Fibroblast of the conjunctiva (primary cell): ENCODE results near the gene DMKN.

Experiments
- DNase-seq: peaks from one replicate; pipeline ENCODE4 v3.0.0-alpha.2; 2010; ENCODE audit warnings: low read depth

Gene DMKN, protein sequence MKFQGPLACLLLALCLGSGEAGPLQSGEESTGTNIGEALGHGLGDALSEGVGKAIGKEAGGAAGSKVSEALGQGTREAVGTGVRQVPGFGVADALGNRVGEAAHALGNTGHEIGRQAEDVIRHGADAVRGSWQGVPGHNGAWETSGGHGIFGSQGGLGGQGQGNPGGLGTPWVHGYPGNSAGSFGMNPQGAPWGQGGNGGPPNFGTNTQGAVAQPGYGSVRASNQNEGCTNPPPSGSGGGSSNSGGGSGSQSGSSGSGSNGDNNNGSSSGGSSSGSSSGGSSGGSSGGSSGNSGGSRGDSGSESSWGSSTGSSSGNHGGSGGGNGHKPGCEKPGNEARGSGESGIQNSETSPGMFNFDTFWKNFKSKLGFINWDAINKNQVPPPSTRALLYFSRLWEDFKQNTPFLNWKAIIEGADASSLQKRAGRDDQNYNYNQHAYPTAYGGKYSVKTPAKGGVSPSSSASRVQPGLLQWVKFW

DNA sequence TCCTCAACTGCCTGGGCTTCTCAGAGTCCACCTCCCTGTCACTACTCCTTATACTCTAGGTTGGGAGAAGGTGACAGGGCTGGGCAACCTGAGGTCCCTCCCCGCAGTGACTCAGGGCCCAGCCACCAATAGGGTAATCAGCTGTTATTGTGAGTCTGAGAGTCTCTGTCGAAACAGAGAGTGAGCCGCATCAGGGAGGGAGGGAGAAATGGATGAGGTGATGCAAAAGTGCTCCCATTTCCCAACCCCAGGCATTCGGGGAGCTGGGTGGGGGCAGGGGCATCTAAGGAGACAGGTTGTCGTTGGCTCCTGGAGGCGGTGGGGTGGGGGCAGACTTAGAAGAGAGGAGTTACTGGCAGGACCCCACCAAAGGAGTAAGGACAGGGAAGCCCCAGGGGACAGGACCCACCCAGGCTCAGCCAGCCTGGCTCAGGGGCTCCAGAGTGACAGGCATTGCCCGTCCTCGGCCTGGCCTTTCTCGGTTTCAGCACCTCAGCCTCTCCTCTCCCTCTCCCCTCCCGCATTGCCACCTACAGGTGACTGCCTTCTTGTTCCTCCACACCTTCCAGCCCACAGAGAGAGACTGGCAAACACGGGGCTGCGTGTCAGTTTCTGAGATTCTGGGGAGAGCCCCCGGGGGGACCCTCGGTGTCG lies at the start of gene DMKN:
TSS of gene DMKN (minus strand) at position 22 of the 654 bp plus-strand sequence. CDS start 174 bp downstream, outside the sequence.
- no peak for DNase-seq

DNA sequence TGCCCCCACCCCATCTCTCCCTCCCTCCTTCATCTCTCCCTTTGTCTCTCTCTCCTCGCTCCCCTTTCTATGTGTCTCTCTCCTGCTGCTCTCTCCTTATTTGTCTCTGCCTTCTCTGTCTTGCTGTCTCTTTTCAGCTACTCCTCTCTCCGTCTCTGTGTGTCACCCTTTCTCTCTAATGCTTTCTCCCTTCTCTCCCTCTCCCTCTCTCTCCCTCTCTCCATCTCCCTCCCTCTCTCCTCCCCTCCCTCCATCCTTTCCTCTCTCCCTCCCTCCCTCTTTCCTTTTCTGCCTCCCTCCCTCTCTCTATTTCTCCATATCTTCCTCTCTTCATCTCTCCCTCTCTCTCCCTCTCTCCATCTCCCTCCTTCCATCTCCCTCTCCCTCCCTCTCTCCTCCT lies 49.3 kb upstream of the DMKN start:
- no peak for DNase-seq

DNA sequence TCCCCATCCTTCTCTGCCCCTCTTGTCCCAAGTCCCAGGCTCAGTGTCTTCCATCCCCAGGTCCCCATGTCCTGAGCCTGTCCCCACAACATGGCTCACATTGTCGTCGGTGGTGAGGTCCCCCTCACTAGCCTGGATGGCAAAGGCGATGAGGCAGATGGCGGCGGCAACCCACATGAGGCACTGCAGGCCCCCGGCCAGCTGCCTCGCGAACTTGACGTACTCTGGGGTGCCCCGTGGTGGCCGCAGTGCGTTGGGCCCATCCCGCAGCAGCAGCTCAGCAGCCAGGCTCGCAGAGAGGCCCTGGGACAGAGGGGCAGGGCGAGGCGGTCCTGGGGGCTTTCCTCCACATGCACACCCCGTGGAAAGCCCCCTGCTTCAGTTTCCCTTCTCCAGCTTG lies 48.9 kb upstream of the DMKN start:
- DNase-seq = no peak

- DNase-seq = no peak
Observed at GRCh38 chr19:35561436-35561835, 48.0 kb upstream of the DMKN start.

DNA sequence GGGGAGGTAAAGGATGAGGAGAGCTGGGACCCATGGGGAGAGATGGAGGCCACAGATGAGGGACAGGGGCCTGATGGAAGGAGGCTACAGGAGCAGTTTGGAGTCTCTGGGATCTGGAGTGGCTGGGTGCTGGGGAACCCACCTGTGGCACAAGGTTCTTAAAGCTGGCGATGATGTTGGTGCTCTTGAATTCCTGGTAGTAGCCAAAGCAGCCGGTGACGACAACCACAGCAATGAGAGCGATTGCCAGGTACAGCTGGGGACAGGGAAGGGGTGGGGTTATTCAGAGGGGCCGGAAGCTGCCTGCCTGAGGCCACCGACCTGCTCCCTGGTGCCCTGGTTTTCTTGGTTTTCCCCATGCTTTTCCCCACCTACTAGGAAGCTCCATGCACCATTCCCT lies 47.2 kb upstream of the DMKN start:
- DNase-seq = no peak

DNA sequence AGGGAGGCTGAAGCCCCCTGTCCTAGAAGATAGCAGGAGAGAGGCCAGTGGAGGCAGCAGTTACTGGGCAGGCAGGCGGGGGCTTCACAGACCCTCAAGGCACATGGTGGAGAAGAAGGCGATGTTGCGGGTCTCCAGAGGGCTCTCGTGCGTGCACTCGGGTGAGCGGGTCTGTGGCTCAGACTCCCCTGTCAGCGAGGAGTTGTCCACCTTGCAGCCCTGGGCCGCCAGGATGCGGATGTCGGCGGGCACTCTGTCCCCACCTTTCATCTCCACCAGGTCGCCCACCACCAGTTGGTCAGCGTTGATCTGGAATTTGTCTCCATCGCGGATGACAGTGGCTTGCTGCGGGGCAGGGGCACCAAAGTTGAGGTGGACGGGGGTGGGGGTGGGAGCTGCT lies 46.8 kb upstream of the DMKN start:
- DNase-seq = no peak

- DNase-seq = no peak
Observed at GRCh38 chr19:35559781-35560180, 46.3 kb upstream of the DMKN start.

- DNase-seq = no peak
Observed at GRCh38 chr19:35559281-35559659, 45.8 kb upstream of the DMKN start.

GRCh38 chr19:35558400-35559280 lies 45.2 kb upstream of the DMKN start:
- DNase-seq = no peak

GRCh38 chr19:35557539-35558399 lies 44.3 kb upstream of the DMKN start:
- peak; percentile 21 for DNase-seq

GRCh38 chr19:35556846-35557538 lies 43.5 kb upstream of the DMKN start:
- DNase-seq = no peak

DNA sequence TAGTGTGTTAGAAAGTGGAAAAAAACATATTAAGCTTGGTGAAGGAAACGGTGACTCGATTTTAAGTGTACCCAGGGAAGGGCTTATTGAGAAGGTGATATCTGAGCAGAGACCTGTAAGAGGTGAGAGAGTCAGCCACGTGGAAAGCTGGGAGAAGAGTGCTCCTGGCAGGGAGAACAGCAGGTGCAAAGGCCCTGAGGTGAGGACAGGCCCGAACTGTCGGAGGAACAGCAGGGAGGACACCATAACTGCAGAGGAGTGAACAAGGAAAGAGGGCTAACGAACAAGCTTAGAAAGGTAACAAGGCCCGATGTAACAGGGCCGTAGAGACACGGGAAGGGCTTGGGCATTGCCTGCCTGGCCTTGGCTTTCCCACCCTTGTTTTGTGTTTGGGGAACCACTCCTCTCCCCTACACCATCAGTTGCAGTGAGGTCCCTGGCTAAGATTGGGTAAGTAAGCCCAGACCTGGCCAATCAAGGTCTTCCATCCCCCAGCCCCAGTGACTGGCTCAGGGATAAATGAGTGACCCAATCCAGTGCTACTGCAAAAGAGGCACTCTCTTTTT lies 42.7 kb upstream of the DMKN start:
- no peak for DNase-seq

- DNase-seq = peak; percentile 13
Observed at GRCh38 chr19:35555301-35556005, 42.0 kb upstream of the DMKN start.

DNA sequence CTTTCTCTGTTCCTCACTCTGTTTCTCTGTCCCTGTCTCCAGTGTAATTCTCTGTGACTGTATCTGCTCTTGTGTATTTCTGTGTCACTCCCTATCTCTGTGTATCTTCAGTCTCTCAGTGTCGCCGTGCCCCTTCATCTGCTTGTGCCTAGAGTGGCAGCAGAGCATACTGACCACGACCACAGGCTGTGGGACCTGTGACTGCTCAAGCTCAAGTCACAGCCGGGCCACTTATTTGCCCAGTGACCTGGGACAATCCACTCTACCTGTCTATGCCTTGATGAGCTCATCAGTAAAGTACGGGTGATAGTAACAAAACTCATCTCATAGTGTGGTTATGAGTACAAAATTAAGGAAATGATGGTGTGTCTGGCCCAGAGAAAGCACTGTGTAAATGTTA lies 40.6 kb upstream of the DMKN start:
- DNase-seq = no peak

DNA sequence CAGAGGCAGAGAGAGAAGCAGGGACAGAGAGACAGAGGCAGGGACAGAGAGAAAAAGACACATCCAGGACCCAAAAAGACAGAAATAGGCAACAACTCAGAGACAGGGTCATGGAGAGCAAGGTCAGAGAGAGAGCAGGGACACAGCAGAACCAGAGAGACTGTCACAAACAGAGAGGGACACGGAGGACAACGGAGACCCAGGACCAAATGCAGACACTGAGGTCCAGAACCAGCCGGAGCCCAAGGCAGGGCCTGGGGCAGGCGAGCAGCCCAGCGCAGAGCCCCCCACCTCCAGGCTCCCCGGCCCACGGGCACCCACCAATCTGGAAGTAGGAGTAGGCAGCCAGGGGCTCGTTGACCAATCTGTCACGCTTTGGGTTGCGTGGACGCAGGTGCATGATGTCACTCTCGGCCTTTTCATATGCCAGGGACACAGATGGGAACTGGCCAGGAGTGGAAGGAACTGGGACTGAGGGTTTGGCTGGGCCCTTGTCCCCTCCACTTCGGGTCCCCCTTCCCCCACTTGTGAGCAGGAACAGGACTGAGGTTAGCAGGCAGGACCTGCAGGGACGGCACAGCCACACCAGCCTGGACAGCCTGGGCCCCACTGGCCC lies 40.0 kb upstream of the DMKN start:
- no peak for DNase-seq

DNA sequence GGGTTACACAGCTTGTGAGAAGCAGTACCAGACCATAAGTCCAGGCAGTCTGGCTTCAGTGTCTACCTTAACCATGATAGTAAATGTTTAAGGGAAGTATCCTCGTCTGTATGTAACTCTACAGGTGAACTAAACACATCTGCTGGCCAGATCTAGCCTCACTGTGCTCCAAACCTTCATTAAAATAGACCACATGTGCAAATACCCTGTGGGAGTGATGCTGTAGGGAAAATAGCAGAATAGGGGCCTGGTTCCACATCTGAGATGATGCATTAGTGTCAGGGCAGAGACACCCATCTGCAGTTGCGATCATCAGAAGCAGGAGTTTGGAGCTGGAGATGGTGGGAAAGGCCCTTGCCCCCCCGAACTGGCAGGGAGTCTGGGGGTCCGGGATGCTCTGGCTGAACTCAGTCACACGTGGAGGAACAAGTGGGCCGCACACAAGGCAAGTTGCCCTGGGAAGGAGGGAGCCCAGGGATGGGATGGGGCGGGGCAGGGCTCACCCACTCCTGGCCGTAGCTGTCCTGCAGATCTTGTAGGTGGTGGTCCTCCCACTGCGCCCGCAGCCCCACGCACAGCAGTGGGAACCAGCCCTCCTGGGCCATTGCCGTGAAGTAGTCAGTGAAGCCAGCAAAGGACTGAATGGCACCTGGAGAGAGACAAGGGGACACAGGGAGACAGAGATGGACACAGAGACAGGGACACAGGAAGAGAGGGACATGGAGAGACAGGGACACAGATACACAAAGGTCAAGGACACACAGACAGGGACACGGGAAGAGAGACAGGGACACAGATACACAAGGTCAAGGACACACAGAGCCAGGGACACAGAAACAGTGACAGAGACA lies 39.3 kb upstream of the DMKN start:
- DNase-seq = no peak

- no peak for DNase-seq
Observed at GRCh38 chr19:35551091-35551810, 37.8 kb upstream of the DMKN start.
